Stomach (tissue), 4 donors: ENCODE results near the gene CDC16.

Source experiments
- EP300 ChIP-seq: sonication (generic); formaldehyde crosslinking; IDR thresholded peaks from one replicate; pipeline ENCODE4 v1.6.1; 2017; ENCODE audit warnings: antibody characterized with exemption
- POLR2A ChIP-seq, 4 donors: fragments of 450-650 bp; IDR thresholded peaks; one replicate each; pipeline ENCODE4 v1.6.1; 2016; ENCODE audit warnings: antibody characterized with exemption in 4 of 4, control low read depth in 2 of 4, mild to moderate bottlenecking in 1 of 4, moderate library complexity in 1 of 4
- POLR2AphosphoS5 ChIP-seq, 3 donors: sonication (generic); formaldehyde crosslinking; IDR thresholded peaks; one replicate each; pipeline ENCODE4 v1.6.1; 2016; ENCODE audit warnings: antibody characterized with exemption in 3 of 3
- TF ChIP-seq, protein P1 (sequence below), 7 experiments: fragments of 450-650 bp in 4 of 7; fragments of 200-600 bp in 3 of 7; sonication (generic) in 3 of 7; IDR thresholded peaks; one replicate each; pipeline ENCODE4 v1.5.1; 2016 to 2019; ENCODE audit warnings: antibody characterized with exemption in 7 of 7, control low read depth in 2 of 7, mild to moderate bottlenecking in 1 of 7

DNA sequence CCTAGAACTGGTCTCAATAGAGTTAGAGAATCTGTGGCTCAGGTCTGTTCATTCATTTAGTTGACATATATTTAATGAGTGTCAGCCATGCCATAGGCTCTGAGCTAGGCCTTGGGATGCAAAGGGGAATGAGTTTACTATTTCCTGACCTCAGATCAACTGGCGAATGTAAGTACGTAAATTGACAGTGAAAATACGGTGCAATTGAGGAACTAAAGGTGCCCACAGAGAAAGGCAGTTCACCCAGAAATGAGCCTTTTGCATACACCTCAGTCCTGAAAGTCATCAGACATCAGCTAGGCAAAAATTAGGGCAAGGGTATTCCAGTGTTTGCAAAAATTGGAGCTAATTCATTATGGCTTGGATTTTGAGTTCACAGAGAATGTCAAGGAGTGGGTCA, 26.1 kb downstream of the CDC16 start:
- TF ChIP-seq POLR2A (IDR thresholded peaks at IDR 0.05) = no peak
- TF ChIP-seq, protein P1, sequence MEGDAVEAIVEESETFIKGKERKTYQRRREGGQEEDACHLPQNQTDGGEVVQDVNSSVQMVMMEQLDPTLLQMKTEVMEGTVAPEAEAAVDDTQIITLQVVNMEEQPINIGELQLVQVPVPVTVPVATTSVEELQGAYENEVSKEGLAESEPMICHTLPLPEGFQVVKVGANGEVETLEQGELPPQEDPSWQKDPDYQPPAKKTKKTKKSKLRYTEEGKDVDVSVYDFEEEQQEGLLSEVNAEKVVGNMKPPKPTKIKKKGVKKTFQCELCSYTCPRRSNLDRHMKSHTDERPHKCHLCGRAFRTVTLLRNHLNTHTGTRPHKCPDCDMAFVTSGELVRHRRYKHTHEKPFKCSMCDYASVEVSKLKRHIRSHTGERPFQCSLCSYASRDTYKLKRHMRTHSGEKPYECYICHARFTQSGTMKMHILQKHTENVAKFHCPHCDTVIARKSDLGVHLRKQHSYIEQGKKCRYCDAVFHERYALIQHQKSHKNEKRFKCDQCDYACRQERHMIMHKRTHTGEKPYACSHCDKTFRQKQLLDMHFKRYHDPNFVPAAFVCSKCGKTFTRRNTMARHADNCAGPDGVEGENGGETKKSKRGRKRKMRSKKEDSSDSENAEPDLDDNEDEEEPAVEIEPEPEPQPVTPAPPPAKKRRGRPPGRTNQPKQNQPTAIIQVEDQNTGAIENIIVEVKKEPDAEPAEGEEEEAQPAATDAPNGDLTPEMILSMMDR (IDR thresholded peaks at IDR 0.05) = no peak
- no peak for TF ChIP-seq POLR2AphosphoS5 (IDR thresholded peaks at IDR 0.05)
- TF ChIP-seq EP300 = no peak
